Left lung (tissue), 10 donors: ENCODE results near the gene COMT. TPM values are rescaled to one million over a fixed set of nuclear protein-coding genes. Genes with fewer than 3 reads are reported as not detected.

Source experiments
- ATAC-seq: fragments of 200-7000 bp; cut with Tn5 transposase; one replicate; pipeline ENCODE4 v1.9.1; 2020; ENCODE audit warnings: moderate library complexity
- DNase-seq, 4 donors: peaks; one replicate each; pipeline ENCODE4 v3.0.0-alpha.2; 2013 to 2020
- H3K27ac ChIP-seq, 2 donors: fragments of 200-600 bp; sonication (generic) in 1 of 2; one replicate each; pipeline versions ENCODE4 v1.5.0 to v1.8.0; 2020 to 2021
- H3K27me3 ChIP-seq, 2 donors: fragments of 200-600 bp; sonication (generic) in 1 of 2; one replicate each; pipeline versions ENCODE4 v1.5.0 to v1.8.0; 2020 to 2021
- H3K36me3 ChIP-seq, 2 donors: fragments of 200-600 bp; sonication (generic) in 1 of 2; one replicate each; pipeline versions ENCODE4 v1.5.0 to v1.8.0; 2020 to 2021
- H3K4me1 ChIP-seq, 2 donors: fragments of 200-600 bp; one replicate each; pipeline ENCODE4 v1.8.0; 2021
- H3K4me3 ChIP-seq, 2 donors: fragments of 200-600 bp; sonication (generic) in 1 of 2; one replicate each; pipeline versions ENCODE4 v1.5.0 to v1.8.0; 2020 to 2021; ENCODE audit warnings: mild to moderate bottlenecking in 1 of 2
- H3K9me3 ChIP-seq, 2 donors: fragments of 200-600 bp; sonication (generic) in 1 of 2; one replicate each; pipeline versions ENCODE4 v1.5.0 to v1.8.0; 2020 to 2021
- intact Hi-C, 2 donors: fragments of 100-400 bp; cut with DNase I; formaldehyde crosslinking; loops; one replicate each; pipeline versions ENCODE4 v1.11.2 to v1.14.2; 2022
- polyA plus RNA-seq, 6 donors: library from polyadenylated mRNA; unstranded; fragments of 120-200 nt; gene quantifications; one replicate each; pipeline ENCODE4 v1.2.1, GENCODE V29; 2013; ENCODE audit not compliant: insufficient read length in 6 of 6
- total RNA-seq, 2 donors: library from RNA; stranded (reverse); fragmentation: NEBNext Ultra II Directional; extraction: Animal tissue kit (Norgen Biotek cat#: 25700); gene quantifications; one replicate each; pipeline ENCODE4 v1.2.1, GENCODE V29; 2021
- TF ChIP-seq, protein P1 (sequence below), 2 donors: fragments of 200-600 bp; sonication (generic) in 1 of 2; IDR thresholded peaks; one replicate each; pipeline versions ENCODE4 v1.5.0 to v1.8.0; 2021; ENCODE audit warnings: antibody characterized with exemption in 2 of 2
- donor health status: DM: no; HTN: yes; CAD: no.
- donor health status: DM: no; HTN: no; CAD: no.

Gene COMT
- total and polyA plus RNA-seq, 8 donors: 90.1 to 249 (median 102) TPM

- peaks cover 0 to 19% of the 10 kb centered on the region in 2 donors for H3K4me1 ChIP-seq
- DNase-seq (no peak), ATAC-seq (no peak)
- H3K4me3 ChIP-seq: no peak overlapping the region
- TF ChIP-seq, protein P1, sequence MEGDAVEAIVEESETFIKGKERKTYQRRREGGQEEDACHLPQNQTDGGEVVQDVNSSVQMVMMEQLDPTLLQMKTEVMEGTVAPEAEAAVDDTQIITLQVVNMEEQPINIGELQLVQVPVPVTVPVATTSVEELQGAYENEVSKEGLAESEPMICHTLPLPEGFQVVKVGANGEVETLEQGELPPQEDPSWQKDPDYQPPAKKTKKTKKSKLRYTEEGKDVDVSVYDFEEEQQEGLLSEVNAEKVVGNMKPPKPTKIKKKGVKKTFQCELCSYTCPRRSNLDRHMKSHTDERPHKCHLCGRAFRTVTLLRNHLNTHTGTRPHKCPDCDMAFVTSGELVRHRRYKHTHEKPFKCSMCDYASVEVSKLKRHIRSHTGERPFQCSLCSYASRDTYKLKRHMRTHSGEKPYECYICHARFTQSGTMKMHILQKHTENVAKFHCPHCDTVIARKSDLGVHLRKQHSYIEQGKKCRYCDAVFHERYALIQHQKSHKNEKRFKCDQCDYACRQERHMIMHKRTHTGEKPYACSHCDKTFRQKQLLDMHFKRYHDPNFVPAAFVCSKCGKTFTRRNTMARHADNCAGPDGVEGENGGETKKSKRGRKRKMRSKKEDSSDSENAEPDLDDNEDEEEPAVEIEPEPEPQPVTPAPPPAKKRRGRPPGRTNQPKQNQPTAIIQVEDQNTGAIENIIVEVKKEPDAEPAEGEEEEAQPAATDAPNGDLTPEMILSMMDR (IDR thresholded peaks at IDR 0.05): no peak
- H3K27ac ChIP-seq: no peak overlapping the region
- no peaks in the 10 kb centered on the region for H3K9me3 ChIP-seq
- no peaks in the 10 kb centered on the region for H3K27me3 ChIP-seq
- peaks cover 0 to 61% of the 10 kb centered on the region in 2 donors for H3K36me3 ChIP-seq
- intact Hi-C loops: no loop called here
Observed at GRCh38 chr22:19893363-19893762, 48.2 kb upstream of the COMT start.

DNA sequence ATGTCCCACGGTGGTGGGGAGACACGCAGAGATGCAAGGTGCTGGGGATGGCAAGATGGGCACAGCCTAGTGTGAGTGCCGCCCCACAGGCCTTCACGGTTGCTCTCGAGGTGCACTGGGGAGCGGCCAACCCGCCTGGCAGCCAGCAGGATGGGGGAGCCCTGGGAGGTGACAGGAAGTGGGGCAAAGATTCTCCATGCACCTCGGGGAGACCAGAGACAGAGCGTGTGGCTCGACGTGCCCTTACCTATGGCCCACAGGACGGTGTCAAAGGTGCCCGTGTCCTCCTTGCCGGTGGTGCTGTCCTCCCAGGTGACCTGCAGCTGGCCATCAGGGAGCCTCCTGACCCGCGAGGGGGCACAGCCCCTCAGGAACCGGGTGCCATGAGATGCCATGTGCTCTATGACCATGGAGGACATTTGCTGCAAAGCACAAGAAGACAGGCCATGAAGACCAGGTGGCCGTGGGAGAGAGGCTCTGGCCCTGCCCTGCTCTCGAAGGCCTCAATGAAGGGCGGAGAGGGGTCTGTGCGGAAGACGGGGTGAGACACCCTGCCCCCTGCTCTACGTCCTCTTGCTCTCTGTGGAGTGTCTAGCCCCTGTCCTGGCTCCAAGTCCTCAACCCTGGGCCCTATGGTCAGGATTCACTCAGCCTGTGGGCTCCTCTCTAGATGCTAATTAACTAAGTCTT lies 46.3 kb upstream of the COMT start:
- ATAC-seq (no peak), DNase-seq (peak in 1 of 4 donors; percentile 65)
- Histone ChIP-seq H3K9me3 (no peaks in the 10 kb centered on the region), H3K4me3 (no peak overlapping the region), H3K4me1 (peaks cover 0 to 19% of the 10 kb centered on the region in 2 donors), H3K36me3 (peaks cover 0 to 68% of the 10 kb centered on the region in 2 donors), H3K27ac (no peak overlapping the region), H3K27me3 (no peaks in the 10 kb centered on the region)
- intact Hi-C loops: no loop called here
- TF ChIP-seq, protein P1 (IDR thresholded peaks at IDR 0.05): no peak

GRCh38 chr22:19896665-19897355 lies 44.8 kb upstream of the COMT start:
- no peaks in the 10 kb centered on the region for H3K27me3 ChIP-seq
- DNase-seq (peak in 1 of 4 donors; percentile 71), ATAC-seq (no peak)
- peaks cover 0 to 8% of the 10 kb centered on the region in 2 donors for H3K4me1 ChIP-seq
- TF ChIP-seq, protein P1 (IDR thresholded peaks at IDR 0.05): no peak
- H3K36me3 ChIP-seq: peaks cover 0 to 83% of the 10 kb centered on the region in 2 donors
- no peak overlapping the region for H3K27ac ChIP-seq
- no peak overlapping the region for H3K4me3 ChIP-seq
- no peaks in the 10 kb centered on the region for H3K9me3 ChIP-seq
- intact Hi-C loops: no loop called here

DNA sequence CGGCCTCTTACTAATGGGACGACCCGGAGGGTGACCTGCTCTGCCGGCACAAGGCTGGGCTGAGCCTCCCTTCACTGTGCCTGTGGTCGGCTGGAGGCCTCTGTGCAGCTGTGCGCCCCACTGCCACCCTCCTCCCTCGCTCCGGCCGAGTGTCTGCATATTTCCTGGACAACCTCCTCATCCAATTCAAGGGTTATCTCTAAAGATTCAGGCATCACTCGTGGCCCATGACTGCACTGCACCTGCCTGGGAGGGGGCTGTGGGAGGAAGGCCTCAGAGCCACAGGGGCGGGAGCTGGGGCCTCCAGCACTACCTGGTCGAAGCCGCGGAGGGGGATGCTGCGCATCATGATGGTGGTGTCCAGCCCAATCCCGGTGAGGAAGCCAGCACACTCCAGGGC lies 43.8 kb upstream of the COMT start:
- no peak for DNase-seq
- no peaks in the 10 kb centered on the region for H3K27me3 ChIP-seq
- ATAC-seq: no peak
- H3K4me3 ChIP-seq: no peak overlapping the region
- peaks cover 0 to 85% of the 10 kb centered on the region in 2 donors for H3K36me3 ChIP-seq
- no peaks in the 10 kb centered on the region for H3K9me3 ChIP-seq
- intact Hi-C loops: no loop called here
- H3K27ac ChIP-seq: no peak overlapping the region
- H3K4me1 ChIP-seq: no peaks in the 10 kb centered on the region
- TF ChIP-seq, protein P1 (IDR thresholded peaks at IDR 0.05): no peak

DNA sequence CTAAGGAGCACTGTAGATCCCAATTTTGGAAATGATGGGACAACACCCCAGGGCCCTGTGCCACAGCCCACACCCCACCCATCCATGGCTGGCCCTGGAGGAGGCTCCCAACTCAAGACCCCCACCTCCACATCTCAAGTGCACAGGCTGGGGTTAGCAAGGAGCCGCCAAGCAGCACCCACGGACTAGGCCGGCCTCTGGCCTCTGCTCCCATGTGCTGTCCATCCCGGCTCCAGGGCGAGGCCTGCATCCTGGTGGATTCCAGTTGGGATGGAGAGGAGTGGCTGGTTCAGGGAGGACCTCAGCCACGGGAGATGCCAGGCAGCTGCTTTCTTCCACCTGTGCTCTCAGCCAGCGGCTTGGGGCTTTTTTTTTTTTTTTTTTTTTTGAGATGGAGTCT lies 43.4 kb upstream of the COMT start:
- TF ChIP-seq, protein P1 (IDR thresholded peaks at IDR 0.05): no peak
- peak in 1 of 4 donors; percentile 71 for DNase-seq
- no peaks in the 10 kb centered on the region for H3K4me1 ChIP-seq
- peaks cover 0 to 81% of the 10 kb centered on the region in 2 donors for H3K36me3 ChIP-seq
- ATAC-seq: no peak
- no peaks in the 10 kb centered on the region for H3K27me3 ChIP-seq
- H3K4me3 ChIP-seq: no peak overlapping the region
- H3K27ac ChIP-seq: no peak overlapping the region
- no peaks in the 10 kb centered on the region for H3K9me3 ChIP-seq
- intact Hi-C loops: no loop called here
